ENCODE measurements around the gene QSOX2. TPM values are rescaled to one million over a fixed set of nuclear protein-coding genes. Genes with fewer than 3 reads are reported as not detected.

Gene QSOX2
- total RNA-seq, 1 donor from 2014 or later: 24.1 TPM

- Mint-ChIP-seq H3K27me3 (peaks cover 11% of the 10 kb centered on the region), H3K4me1 (ENCODE audit: low read depth) (peaks cover 28% of the 10 kb centered on the region), H3K36me3 (ENCODE audit: insufficient read depth) (no peaks in the 10 kb centered on the region), H3K27ac (peak overlapping the region; percentile 91), H3K4me3 (ENCODE audit: low read depth) (peak overlapping the region; percentile 27), H3K9me3 (ENCODE audit: low read depth) (peaks cover 3% of the 10 kb centered on the region)
- TF ChIP-seq CTCF (IDR thresholded peaks at IDR 0.05; ENCODE audit: unreplicated experiment): no peak
- DNase-seq (ENCODE audit: low spot score, unreplicated experiment): no peak
Observed at GRCh38 chr9:136171009-136171800, 74.4 kb downstream of the QSOX2 start.

GRCh38 chr9:136170006-136170901 is 75.4 kb downstream of the QSOX2 start:
- DNase-seq (ENCODE audit: low spot score, unreplicated experiment): peak; percentile 71
- Mint-ChIP-seq H3K27me3 (peaks cover 8% of the 10 kb centered on the region), H3K4me3 (ENCODE audit: low read depth) (no peak overlapping the region), H3K36me3 (ENCODE audit: insufficient read depth) (no peaks in the 10 kb centered on the region), H3K27ac (peak overlapping the region; percentile 91), H3K9me3 (ENCODE audit: low read depth) (peaks cover 3% of the 10 kb centered on the region), H3K4me1 (ENCODE audit: low read depth) (peaks cover 28% of the 10 kb centered on the region)
- TF ChIP-seq CTCF (IDR thresholded peaks at IDR 0.05; ENCODE audit: unreplicated experiment): peak; percentile 91

GRCh38 chr9:136169495-136169894 is 76.1 kb downstream of the QSOX2 start:
- Mint-ChIP-seq H3K36me3 (ENCODE audit: insufficient read depth) (no peaks in the 10 kb centered on the region), H3K4me3 (ENCODE audit: low read depth) (peak overlapping the region; percentile 26), H3K27me3 (peaks cover 8% of the 10 kb centered on the region), H3K27ac (no peak overlapping the region), H3K9me3 (ENCODE audit: low read depth) (peaks cover 3% of the 10 kb centered on the region), H3K4me1 (ENCODE audit: low read depth) (peaks cover 28% of the 10 kb centered on the region)
- no peak for TF ChIP-seq CTCF (IDR thresholded peaks at IDR 0.05; ENCODE audit: unreplicated experiment)
- no peak for DNase-seq (ENCODE audit: low spot score, unreplicated experiment)

- H3K4me1 Mint-ChIP-seq (ENCODE audit: low read depth): peaks cover 25% of the 10 kb centered on the region
- no peak for TF ChIP-seq CTCF (IDR thresholded peaks at IDR 0.05; ENCODE audit: unreplicated experiment)
- H3K4me3 Mint-ChIP-seq (ENCODE audit: low read depth): no peak overlapping the region
- peaks cover 6% of the 10 kb centered on the region for H3K9me3 Mint-ChIP-seq (ENCODE audit: low read depth)
- H3K27me3 Mint-ChIP-seq: peaks cover 2% of the 10 kb centered on the region
- H3K27ac Mint-ChIP-seq: no peak overlapping the region
- no peak for DNase-seq (ENCODE audit: low spot score, unreplicated experiment)
- H3K36me3 Mint-ChIP-seq (ENCODE audit: insufficient read depth): no peaks in the 10 kb centered on the region
Observed at GRCh38 chr9:136163248-136163850, 82.3 kb downstream of the QSOX2 start.

All from progenitor cell of endocrine pancreas (in vitro differentiated cells).